Subcutaneous abdominal adipose tissue (tissue), 5 donors: ENCODE data around the gene TCAP.

Experiments used
- H3K27ac ChIP-seq: one replicate; pipeline ENCODE4 v1.7.0; 2013; ENCODE audit warnings: low read depth, mild to moderate bottlenecking, inconsistent platforms, low read length, moderate library complexity
- H3K27me3 ChIP-seq, 5 donors: one replicate each; pipeline ENCODE4 v1.7.0; 2013; ENCODE audit warnings: low read length in 5 of 5, inconsistent platforms in 1 of 5; ENCODE audit not compliant: control insufficient read depth in 5 of 5, insufficient read depth in 4 of 5
- H3K36me3 ChIP-seq, 5 donors: one replicate each; pipeline ENCODE4 v1.7.0; 2013; ENCODE audit warnings: low read length in 5 of 5; ENCODE audit not compliant: control insufficient read depth in 5 of 5, insufficient read depth in 5 of 5
- H3K4me1 ChIP-seq, 5 donors: one replicate each; pipeline ENCODE4 v1.7.0; 2013; ENCODE audit warnings: low read length in 5 of 5, mild to moderate bottlenecking in 3 of 5, moderate library complexity in 1 of 5; ENCODE audit not compliant: control insufficient read depth in 5 of 5, insufficient read depth in 5 of 5
- H3K4me3 ChIP-seq, 5 donors: one replicate each; pipeline ENCODE4 v1.7.0; 2013; ENCODE audit warnings: low read length in 5 of 5, low read depth in 1 of 5
- H3K9ac ChIP-seq, 5 donors: one replicate each; pipeline ENCODE4 v1.7.0; 2013; ENCODE audit warnings: low read length in 5 of 5, mild to moderate bottlenecking in 4 of 5, moderate library complexity in 3 of 5
- H3K9me3 ChIP-seq, 5 donors: one replicate each; pipeline ENCODE4 v1.7.0; 2013; ENCODE audit warnings: low read length in 5 of 5; ENCODE audit not compliant: control insufficient read depth in 5 of 5
- donor health status: healthy.
- donor health status: healthy.
- donor health status: healthy.
- donor health status: healthy.
- donor health status: healthy.

TCAP gene

DNA sequence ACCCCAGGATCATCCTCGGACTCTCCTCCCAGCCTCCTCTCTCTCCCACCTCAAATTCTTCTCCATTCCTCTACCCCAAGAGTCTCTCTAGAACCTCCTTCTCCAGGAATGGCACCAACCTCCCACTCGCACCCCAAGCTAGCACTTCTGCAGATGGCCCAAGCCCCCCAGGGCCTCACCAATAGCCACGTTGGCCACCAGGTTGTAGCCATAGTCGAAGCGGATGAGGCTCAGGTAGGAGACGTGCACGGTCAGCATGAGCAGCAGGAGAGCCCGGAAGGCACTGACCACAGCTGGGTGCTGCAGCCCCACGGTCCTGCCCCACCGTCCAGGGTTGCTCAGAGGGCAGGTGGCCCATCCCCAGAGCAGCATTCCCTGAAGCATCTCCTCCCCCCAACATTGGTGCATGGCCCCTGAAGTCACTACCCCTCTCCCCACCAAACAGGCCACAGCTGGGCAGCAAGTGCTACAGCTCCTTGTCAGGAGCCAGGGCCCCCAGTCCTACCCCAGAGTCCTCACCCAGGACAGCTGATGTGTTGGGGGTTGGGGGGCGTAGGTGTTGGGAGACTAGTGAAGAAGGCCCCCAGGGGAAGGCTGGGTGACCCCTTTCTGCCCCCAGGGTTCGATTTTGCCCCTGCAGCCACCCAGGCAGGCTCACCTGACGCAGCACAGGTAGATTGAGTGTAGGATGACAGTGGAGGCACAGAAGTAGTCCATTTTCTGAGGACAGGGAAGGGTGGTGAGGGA is 8.4 kb downstream of the TCAP start:
- H3K27ac ChIP-seq: no peak overlapping the region
- H3K27me3 ChIP-seq: peaks cover 19 to 36% (median 28%) of the 10 kb centered on the region in 5 donors
- no peaks in the 10 kb centered on the region for H3K9me3 ChIP-seq
- H3K9ac ChIP-seq: no peak overlapping the region
- H3K4me1 ChIP-seq: peaks cover 5 to 27% (median 23%) of the 10 kb centered on the region in 5 donors
- H3K4me3 ChIP-seq: no peak overlapping the region
- peaks cover 0 to 17% (median 3%) of the 10 kb centered on the region in 5 donors for H3K36me3 ChIP-seq

DNA sequence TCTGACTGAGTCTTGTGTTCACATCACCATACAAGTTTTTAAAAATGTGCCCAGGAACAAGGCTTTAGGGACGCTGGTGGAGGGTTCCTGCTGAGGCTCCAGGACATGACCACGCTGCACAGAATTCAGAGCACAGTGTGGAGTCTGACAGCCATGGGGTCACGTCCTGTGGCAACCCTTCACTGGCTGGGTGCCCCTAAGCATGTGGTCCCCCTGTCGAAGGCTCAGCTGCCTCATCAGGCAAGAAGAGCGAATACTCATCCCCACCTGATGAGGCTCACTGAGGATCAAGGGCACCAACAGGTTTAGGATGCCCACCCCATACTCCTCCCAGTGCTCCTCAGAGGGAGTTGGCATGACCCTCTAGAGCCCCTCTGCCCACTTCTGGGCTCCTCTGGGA is 9.0 kb downstream of the TCAP start:
- Histone ChIP-seq H3K36me3 (peaks cover 0 to 18% (median 3%) of the 10 kb centered on the region in 5 donors), H3K9ac (no peak overlapping the region), H3K4me1 (peaks cover 3 to 25% (median 20%) of the 10 kb centered on the region in 5 donors), H3K27me3 (peaks cover 19 to 32% (median 24%) of the 10 kb centered on the region in 5 donors), H3K4me3 (no peak overlapping the region), H3K9me3 (no peaks in the 10 kb centered on the region), H3K27ac (no peak overlapping the region)

DNA sequence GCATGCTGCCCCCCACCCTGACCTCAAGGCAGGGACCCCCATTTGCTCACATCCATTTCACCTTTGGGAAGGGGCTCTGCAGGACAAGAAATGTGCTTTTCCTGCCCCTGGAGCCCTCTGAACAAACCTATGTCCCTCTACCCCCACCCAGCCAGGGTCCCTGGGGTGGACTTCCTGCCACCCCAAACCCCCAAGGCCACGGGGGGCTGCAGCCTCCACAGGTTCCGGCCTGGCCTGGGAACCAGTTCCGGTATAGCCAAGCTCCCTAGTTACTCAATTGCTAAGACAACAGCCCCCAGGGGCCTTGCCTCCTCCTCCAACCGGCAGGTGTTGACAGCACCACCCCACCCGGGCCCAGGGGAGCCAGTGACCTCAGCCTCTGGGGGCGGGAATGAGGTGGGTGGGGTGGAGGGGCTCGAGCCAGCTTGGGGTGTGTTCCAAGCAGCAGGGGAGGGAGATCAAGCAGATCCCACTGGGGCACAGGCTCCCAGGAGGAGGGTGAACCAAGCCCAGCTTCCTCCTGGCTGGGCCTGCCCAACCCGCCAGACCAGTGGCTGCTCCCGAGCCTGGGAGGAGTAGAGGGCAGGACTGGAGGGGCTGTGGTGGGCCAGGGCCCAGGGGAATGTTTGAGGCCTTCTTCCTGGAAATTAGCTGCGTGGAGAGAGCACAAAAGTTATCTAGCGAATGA is 9.7 kb downstream of the TCAP start:
- H3K27ac ChIP-seq: no peak overlapping the region
- peaks cover 0 to 25% (median 8%) of the 10 kb centered on the region in 5 donors for H3K36me3 ChIP-seq
- H3K27me3 ChIP-seq: peaks cover 12 to 25% (median 17%) of the 10 kb centered on the region in 5 donors
- H3K4me1 ChIP-seq: peaks cover 3 to 31% (median 20%) of the 10 kb centered on the region in 5 donors
- H3K9ac ChIP-seq: no peak overlapping the region
- H3K9me3 ChIP-seq: no peaks in the 10 kb centered on the region
- H3K4me3 ChIP-seq: no peak overlapping the region

DNA sequence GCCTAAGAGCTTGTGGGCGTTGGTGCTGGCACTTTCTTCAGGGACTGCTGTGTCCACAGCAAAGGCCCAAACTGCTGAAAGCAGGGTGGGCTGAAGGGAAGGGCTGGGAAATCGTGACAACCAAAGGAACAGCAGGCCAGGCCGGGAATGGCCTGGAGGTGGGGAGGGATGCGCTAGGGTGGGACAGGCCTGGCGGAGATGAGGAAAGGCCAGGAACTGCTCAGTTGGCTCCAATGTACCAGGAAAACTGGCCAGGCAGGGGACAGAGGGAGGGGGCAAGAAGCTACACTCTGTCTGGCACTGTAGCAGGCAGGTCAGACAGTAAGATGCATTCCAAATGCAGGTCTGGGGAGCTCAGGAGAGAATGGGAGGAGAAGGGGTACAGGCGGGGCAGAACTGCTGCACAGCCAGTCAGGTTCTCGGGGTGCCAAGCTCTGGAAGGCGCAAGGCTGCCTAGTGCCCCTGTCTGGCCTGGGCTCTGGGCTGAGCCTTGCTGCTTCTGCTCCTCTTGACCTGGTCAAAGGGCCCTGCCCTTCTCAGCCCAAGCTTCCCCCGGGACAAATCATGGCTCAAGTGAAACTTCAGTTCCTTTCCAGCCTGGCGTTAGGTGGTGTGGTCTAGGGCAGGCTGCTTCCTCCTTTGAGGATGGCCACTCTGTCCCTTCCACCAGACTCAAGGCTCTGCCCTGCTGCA is 10.4 kb downstream of the TCAP start:
- Histone ChIP-seq H3K4me3 (no peak overlapping the region), H3K27me3 (peaks cover 8 to 18% (median 10%) of the 10 kb centered on the region in 5 donors), H3K36me3 (peaks cover 0 to 30% (median 8%) of the 10 kb centered on the region in 5 donors), H3K4me1 (peaks cover 3 to 38% (median 20%) of the 10 kb centered on the region in 5 donors), H3K9ac (no peak overlapping the region), H3K9me3 (no peaks in the 10 kb centered on the region), H3K27ac (no peak overlapping the region)

DNA sequence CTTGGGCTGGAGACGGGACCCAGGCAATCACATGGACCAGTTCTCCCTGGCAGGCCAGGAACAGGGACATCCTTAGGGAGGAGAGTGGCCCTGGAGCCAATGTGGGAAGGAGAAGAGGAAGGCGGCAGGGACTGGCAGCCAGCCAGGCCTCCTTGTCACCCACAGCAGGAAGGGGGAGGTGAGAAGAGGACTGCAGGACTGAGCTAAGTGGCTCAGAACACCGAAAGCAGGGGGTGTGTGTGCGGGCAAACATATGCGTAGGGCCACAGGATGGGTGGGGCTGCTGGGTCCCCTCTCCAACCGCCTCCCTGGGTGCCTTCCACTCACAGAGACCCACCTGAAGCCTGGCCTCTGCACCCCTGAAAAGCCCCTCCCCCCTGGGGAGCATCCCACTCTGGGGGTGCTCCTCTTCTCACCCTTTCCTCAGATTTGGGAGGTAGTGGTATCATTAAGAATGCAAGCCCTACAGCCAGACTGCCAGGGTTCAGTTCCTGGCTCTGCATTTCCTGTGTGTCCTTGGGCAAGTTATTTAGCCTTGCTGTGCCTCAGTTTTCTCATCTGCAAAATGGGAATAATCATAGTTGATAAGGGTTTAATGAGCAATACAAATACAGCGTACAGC is 11.2 kb downstream of the TCAP start:
- Histone ChIP-seq H3K27ac (no peak overlapping the region), H3K4me3 (no peak overlapping the region), H3K9ac (no peak overlapping the region), H3K4me1 (peaks cover 3 to 39% (median 20%) of the 10 kb centered on the region in 5 donors), H3K27me3 (peaks cover 1 to 10% (median 4%) of the 10 kb centered on the region in 5 donors), H3K9me3 (no peaks in the 10 kb centered on the region), H3K36me3 (peaks cover 0 to 37% (median 13%) of the 10 kb centered on the region in 5 donors)

DNA sequence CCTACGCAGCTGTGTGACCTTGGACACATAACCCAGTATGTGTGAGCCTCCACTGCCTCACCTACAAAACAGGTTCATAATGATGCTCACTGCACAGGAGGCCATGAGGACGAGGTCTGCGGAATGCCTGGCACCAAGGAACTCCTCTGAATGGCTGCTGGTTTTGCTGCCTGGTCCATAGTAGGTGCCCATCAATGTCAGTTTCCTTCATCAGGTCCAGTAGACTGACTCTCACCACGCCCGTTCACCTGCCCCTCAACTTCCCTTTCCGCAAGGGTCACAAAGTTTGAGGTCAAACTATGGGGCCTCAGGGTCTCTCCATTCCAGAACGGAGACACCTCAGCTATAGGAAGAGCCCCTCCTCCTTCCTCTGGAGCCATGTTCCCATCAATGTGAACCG is 11.9 kb downstream of the TCAP start:
- Histone ChIP-seq H3K4me1 (peaks cover 3 to 34% (median 14%) of the 10 kb centered on the region in 5 donors), H3K4me3 (no peak overlapping the region), H3K36me3 (peaks cover 0 to 37% (median 13%) of the 10 kb centered on the region in 5 donors), H3K27ac (no peak overlapping the region), H3K27me3 (peaks cover 0 to 3% (median 0%) of the 10 kb centered on the region in 5 donors), H3K9me3 (no peaks in the 10 kb centered on the region), H3K9ac (no peak overlapping the region)

DNA sequence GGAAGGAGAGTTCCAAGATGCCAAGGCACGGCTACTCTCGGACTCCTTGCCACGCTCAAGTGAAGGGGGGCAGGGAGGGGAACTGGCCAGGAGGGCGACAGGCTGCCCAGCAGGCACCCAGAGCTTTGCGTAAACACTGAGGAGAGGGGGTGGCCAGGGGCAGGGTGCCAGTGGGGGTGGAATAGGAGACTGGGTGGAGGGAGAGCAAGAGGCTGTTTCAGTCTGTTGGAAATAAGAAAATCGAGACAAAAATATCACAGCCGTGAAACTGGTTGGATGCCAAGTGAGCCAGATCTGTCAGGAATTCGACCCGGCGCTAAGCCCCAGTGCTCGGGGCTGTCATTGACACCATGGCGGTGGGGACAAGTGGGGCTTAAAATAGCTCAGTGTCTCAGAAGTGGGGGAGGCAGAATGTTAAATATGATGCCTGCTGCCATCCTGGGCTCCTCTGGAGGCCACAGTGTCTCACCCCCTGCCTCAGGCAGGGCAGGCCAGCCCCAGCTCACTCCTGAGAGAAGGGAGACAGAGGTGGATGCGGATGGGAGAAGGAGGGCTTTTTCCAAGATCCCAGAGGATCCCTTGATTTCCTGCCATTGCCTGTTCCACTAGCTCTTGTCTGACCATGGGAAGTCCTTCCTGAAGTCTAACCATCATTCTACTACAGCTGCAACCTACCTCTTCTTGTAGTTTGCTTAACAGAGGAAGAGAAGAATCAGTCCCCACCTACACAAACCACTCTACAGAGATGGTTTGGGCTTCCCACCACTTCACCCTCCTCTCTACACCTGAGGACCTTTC is 12.6 kb downstream of the TCAP start:
- peaks cover 0 to 37% (median 13%) of the 10 kb centered on the region in 5 donors for H3K36me3 ChIP-seq
- H3K9ac ChIP-seq: no peak overlapping the region
- no peaks in the 10 kb centered on the region for H3K27me3 ChIP-seq
- no peak overlapping the region for H3K27ac ChIP-seq
- H3K9me3 ChIP-seq: no peaks in the 10 kb centered on the region
- H3K4me1 ChIP-seq: peaks cover 3 to 31% (median 13%) of the 10 kb centered on the region in 5 donors
- H3K4me3 ChIP-seq: no peak overlapping the region

DNA sequence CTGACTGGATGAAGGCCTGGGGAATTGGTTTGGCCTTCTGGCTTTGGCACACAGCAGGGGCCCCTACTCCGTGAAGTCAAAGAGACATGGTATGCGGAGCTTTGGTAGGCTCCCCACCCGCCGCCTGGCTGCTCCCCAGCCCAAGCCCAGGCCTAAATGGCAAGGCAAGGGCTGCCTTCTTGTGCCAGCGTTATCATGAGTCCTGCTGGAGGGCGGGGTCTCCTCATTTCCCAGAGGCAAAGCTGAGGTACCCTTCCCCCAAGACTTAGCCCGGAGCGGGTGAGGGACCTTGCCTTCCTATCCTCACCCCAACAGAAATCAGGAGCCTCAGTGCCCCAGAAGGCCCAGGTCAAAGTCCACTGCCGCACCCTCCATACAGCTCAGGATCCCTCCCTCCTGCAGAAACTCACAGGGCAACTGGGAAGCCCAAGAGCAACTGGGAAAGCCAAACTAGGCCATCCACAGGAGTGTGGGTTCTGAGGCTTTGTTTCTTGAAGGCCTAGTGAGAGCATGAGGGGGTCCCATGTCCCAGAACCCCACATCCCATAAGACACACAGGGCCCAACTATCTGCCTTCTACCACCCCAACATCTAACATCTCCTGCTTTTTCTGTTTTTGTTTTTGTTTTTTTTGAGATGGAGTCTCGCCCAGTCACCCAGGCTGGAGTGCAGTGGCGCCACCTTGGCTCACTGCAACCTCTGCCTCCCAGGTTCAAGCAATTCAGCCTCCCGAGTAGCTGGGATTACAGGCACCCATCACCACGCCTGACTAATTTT is 13.4 kb downstream of the TCAP start:
- no peak overlapping the region for H3K9ac ChIP-seq
- H3K27ac ChIP-seq: no peak overlapping the region

More for the DNA sequence above, 13.4 kb downstream of the TCAP start:
- H3K4me3 ChIP-seq: no peak overlapping the region
- no peaks in the 10 kb centered on the region for H3K9me3 ChIP-seq
- H3K4me1 ChIP-seq: peaks cover 3 to 31% (median 13%) of the 10 kb centered on the region in 5 donors
- H3K27me3 ChIP-seq: no peaks in the 10 kb centered on the region
- H3K36me3 ChIP-seq: peaks cover 0 to 43% (median 19%) of the 10 kb centered on the region in 5 donors
